Stimulated activated CD4-positive, alpha-beta T cell treated with anti-CD3 and anti-CD28 coated beads, Interleukin-1b, Interleukin-23, amount 100 ng/mL, for 48 hours (primary cell): ENCODE measurements around the gene COX6A2.

Experiments
- DNase-seq: peaks from one replicate; pipeline ENCODE4 v3.0.0-alpha.2; 2020

COX6A2 gene

DNA sequence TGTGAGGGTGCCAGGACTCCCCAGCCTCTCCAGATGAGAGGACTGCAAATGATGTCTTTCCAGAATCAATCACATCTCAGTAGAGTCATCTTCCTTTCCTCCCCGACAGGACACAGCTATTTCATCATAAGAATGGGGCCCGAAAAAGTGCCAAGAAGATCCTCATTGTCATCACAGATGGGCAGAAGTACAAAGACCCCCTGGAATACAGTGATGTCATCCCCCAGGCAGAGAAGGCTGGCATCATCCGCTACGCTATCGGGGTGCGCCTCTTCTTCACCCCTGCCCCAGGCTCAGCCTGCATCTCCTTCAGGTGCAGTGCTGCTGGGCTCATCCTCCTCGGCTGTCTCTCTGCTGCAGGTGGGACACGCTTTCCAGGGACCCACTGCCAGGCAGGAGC is 20.8 kb downstream of the COX6A2 start:
- DNase-seq, result no peak

DNA sequence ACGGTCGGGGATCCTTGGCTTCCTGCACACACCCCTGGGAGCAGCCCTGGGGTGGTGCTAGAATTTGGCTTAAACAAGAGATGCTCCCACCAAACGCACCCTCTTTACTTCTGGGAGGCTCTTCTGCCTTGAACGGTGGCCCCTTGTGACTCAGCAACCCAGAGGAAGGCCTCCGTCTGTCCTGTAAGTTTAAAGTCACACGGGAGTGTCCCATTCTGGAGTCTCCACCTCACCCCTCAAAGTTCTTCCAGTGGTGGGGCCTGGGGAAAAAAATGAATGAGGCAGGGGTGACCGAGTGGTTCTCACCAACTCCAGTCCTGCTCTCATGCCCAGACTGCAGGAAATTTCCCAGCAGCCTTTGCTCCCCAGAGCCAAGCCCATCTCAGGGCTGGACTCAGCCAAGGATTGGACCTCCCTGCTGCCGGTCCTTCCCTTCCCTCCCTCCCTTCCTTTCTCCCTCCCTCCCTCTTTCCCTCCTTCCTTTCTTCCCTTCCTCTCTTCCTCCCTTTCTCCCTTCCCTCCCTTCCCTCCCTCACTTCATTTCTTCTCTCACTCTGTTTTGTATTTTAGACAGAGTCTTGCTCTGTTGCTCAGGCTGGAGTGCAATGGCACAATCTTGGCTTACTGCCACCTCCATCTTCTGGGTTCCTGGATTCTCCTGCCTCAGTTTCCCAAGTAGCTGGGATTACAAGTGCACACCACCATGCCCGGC is 23.7 kb downstream of the COX6A2 start:
- no peak for DNase-seq

DNA sequence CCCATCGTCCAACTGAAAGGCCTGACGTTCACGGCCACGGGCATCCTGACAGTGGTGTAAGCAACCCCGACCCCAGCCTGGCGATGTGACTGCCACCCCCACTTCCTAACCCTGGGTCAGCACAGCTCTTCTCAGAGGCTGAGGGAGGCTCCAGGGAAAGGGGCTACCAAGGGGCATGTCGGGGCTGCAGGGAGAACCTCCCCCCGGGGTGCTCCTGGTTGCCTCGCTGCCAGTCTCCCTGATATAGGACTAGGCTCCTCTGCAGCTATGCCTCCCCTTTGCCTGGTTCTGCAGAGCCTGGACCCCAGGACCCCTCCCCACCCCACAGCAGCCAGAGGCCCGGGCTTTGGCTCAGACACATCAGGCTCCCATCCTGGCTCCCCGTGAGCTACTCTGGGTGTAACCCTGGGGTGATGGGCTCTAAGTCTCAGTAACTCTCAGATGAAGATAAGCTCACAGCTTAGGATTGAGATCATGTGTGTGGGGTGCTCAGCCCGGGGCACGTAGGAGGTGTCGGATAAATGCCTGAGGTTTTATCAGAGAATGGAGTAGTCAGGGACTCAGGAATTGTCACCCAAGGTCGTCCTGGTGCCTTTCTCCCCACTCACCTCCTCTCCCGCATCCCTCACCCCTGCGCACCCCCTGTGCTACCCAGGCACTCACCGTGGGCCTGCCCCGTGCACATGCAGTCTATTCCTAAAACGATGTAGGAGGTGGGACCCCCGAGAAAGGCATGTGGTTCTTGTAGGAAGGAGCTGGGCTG is 24.4 kb downstream of the COX6A2 start:
- DNase-seq, result no peak

DNA sequence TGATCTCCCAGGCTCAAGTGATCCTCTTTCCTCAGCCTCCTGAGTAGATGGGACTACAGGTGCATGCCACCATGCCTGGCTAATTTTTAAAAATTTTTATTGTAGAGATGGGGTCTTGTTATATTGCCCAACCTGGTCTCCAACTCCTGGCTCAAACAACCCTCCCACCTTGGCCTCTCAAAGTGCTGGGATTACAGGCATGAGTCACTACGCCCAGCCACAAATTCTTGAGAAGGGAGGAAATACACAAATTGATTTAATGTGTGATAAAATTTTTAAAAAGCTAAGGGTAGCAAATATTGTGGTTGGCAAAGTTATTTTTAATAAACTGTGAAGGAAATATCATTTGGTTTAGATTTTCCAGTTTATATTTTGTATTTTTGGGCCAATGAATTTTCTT is 25.5 kb downstream of the COX6A2 start:
- no peak for DNase-seq

DNA sequence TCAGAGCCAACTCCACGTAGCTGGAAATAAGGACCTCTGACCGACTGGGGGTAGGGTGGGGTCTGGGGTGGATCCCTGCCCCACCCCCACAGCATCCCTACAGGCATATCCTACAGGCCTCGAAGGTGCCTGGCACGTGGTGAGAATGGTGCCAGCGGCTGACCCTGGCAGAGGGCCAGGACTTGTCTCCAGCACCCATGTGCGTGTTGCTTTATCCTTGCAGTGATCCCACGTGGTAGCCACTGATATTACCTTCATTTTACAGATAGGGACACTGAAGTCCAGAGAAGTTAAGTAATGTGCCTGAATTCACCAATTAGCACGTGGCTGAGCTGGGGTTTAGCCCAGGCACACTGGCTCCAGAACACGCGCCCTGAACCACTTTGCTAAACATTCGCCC is 26.7 kb downstream of the COX6A2 start:
- DNase-seq, result no peak

DNA sequence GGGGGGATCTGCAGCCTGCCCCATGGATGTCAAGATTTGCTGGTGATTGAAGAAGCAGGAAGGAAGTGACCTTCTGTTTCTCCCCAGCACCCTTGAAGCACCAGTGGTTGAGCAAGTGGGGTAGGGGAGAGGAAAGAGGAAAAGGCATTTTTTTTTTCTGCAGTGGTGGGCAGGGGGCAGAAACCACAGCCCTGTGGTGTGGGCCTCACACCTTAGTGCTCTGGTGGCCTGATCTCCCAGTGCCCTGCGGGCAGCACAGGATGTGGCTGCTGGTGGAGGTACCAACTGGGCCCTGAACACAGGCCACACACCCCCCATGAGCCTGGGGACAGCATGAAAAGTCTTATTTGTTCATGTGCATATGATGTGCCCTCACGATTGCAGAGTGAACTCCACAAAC is 28.0 kb downstream of the COX6A2 start:
- no peak for DNase-seq

DNA sequence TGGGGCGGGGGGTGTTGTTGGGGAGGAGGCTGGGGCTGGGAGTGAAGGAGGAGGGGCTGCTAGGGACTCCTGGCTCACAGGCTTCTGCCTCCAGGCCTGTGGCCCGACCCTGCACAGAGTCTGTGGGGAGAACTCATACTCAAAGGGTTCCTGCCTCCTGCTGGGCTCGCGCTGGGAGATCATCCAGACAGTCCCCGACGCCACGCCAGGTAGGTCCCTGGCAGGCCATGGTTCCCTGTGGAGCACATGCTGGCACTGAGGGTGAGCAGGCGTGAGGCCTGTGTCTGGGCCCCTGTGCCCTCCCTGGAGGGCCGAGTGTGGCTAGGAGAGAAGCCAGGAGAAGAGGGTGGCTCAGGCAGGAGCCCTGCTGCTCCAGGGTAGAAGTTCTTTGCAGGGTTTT is 30.5 kb downstream of the COX6A2 start:
- DNase-seq, result no peak

DNA sequence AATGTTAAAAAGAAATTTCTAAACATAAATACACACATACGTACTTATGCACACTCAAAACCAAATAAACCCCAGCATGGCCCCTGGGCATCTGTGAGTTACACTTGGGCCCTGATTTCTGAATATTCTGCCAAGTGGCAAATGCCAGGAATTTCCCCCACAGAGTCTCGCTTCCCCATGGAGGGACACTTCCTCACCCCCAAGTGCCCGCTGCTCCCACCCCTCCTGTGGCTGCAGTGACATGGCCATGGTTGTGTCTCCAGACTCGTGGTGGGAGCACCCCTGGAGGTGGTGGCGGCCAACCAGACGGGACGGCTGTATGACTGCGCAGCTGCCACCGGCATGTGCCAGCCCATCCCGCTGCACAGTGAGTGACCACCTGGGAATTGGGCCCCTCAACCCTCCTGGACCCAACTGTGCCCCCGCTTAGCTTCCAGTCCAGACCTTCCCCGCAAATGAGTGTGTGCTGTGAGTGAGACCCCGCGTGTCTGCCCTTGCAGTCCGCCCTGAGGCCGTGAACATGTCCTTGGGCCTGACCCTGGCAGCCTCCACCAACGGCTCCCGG is 31.0 kb downstream of the COX6A2 start:
- DNase-seq, result no peak

DNA sequence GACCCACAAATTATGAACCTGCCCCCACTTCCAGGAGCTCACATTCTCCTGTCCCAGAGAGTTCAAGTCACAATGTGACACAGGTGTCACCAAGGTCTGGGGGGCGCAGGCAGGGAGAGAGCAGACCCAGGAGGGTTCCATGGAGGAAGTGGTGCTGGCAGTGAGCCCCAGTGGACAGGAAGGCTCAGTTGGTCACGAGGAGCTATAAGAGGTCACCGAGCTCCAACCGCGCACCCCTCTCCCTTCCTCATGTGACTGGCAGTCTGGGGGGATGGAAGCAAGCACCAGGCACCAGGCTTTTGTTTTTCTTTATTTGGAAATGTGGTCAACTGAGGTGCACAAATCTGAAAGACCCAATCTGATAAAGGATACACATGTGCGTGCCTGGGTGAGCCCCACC is 32.5 kb downstream of the COX6A2 start:
- no peak for DNase-seq

DNA sequence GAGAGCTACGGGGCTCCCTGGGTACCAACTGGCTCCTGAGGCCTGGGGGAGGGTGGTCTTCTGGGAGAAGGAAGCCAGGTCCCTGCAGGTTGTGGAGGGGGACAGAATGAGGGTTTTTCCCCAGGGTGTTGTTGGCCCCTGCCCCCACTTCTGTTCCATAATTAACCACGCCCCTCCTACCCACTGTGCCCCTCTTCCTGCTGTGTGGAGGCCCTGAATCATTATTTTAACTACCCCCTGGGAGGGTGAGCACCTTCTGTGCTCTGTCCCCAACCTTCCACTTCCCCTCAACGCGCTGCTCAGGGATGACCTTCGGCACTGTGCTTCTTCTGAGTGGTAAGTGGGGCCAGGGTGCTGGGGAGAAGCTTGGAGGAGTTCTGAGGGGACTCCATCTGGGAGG is 35.1 kb downstream of the COX6A2 start, which contains the start of gene ITGAD:
ITGAD (plus strand) TSS at position 280 of the 400 bp plus-strand sequence; CDS start at position 306, 26 bp downstream.
- no peak for DNase-seq

DNA sequence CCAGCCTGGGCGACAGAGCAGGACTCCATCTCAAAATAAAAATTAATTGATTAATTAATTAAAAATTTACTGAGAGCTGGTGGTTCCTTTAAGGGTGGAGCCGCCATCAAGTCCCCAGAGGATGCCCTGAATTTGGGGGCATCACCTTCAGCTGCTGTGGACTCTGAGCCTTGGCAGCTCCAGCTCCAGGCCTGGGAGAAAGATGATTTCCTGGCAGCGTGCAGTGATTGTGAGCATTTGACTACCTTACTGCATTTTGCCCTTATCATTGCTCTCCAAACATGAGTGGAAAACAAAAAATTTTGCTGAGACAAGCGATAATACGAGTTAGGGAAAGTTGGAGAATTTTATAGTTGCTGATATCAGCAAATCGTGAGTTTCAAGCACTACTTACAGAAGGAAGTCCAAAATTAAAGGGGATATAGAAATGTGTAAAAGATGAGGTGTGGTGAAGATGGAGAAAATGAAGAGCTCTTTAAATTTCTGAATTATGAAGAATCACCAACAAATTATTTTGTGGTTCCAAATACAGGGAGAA is 37.6 kb downstream of the COX6A2 start:
- DNase-seq, result no peak

DNA sequence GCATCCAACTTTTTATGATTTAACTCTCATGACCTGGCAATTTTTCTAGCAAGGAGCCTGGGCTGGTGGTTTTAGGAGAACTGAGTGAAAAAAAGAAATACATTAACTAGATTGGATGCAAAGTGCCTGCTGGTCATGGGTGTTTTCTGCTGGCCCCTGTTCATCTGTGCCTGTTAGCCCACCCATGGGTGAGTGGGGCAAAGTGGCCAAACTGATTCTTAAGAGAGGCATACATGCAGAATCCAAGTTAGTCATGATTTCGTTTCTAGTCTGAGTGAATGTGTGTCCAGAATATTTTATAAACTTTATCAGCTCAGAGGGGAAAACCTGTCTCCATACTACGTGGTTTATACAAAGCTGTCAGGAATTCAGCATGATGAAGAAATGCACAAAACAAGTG is 39.6 kb downstream of the COX6A2 start:
- no peak for DNase-seq

DNA sequence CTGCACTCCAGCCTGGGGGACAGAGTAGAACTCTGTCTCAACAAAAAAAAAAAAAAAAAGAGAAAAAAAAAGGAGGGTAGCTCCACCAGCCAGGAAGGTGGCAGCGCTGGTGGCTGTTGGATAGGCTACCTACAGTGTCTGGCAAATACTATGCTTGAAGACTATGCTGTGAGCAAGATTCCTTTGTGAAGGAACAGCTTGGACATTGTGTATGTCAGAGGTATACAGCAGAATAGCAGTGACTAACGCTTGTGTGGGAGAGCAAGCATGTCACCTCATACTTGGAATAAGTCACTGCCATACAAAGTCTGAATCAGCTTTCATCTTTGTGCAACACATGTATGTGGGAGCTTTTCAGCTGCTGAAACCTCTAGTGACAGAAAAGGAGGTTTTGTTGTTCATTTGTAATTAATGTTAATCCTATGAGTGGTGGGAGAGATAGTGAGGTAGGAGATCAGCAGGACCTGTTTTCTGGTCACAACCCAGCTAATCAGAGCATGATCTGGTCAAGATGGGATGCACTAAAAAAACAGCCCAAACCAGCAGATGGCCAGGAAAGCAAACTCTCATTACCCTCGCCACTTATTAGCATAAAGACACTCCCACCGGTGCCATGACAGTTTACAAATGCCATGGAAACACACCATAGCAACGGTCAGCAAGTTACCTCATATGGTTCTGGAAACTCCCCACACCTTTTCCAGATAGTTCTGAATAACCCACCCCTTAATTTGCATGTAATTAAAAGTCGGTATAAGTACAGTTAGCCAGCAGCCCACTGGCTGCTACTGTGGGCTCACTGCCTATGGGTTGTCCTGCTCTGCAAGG is 41.8 kb downstream of the COX6A2 start:
- peak; percentile 46 for DNase-seq

DNA sequence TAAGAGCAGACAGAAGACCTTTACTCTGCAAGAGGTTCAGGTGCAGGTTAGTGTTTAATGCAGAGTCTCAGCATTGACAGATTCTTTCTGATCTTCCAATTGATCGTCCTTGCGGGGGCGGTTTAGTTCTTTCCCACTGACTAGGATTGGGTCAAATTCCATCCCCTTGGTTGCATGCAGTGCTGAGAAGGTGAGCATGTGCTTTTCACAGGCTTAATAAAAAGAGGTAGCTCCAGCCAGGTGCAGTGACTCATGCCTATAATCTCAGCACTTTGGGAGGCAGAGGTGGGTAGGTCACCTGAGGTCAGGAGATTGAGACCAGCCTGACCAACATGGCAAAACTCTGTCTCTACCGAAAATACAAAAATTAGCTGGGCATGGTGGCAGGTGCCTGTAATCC is 42.5 kb downstream of the COX6A2 start:
- DNase-seq, result no peak

DNA sequence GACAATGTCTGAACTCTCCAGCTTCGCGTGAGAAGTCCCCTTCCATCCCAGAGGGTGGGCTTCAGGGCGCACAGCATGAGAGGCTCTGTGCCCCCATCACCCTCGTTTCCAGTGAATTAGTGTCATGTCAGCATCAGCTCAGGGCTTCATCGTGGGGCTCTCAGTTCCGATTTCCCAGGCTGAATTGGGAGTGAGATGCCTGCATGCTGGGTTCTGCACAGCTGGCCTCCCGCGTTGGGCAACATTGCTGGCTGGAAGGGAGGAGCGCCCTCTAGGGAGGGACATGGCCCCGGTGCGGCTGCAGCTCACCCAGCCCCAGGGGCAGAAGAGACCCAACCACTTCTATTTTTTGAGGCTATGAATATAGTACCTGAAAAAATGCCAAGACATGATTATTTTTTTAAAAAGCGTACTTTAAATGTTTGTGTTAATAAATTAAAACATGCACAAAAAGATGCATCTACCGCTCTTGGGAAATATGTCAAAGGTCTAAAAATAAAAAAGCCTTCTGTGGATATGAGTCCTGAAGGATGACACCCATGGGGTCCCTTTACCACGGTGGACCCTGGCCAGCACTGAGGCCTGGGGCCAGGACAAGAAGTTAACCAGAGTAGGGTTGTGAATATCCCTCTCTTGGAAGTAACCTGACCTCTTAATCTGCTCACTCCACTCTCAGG is 45.5 kb downstream of the COX6A2 start:
- DNase-seq, result peak; percentile 68

DNA sequence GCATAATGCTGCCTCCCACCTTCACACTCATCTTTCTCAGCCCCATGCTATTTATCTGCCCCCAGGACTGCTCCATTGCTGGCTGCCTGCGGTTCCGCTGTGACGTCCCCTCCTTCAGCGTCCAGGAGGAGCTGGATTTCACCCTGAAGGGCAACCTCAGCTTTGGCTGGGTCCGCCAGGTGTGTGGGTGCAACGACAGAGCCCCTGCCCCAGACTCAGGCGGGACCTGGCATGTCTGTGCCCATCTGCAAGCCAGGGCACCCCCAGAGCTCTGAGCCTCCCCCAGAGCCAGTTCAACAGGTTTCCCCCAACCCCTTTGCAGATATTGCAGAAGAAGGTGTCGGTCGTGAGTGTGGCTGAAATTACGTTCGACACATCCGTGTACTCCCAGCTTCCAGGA is 48.0 kb downstream of the COX6A2 start:
- no peak for DNase-seq
